Keratinocyte (primary cell): ENCODE results near the gene DOCK3.
"Not testable (repeated sequence)": the region's sequence is repeated elsewhere in the genome, so short reads cannot be mapped to it uniquely, and the experiment has no call there.

ENCODE experiments used
- EZH2 ChIP-seq: IDR thresholded peaks from one replicate; pipeline ENCODE4 v1.6.1; 2012; ENCODE audit warnings: inconsistent platforms, mild to moderate bottlenecking, low read length, moderate library complexity
- TF ChIP-seq, protein P1 (sequence below), 3 experiments: IDR thresholded peaks in 1 of 3; conservative IDR thresholded peaks in 1 of 3; optimal IDR thresholded peaks in 1 of 3; 2 replicates in 2 of 3; 3 replicates in 1 of 3; pipeline versions ENCODE3 to v1.5.1; 2011; ENCODE audit warnings: low read length in 3 of 3, mild to moderate bottlenecking in 3 of 3, moderate library complexity in 2 of 3, control low read depth in 1 of 3, inconsistent platforms in 1 of 3; ENCODE audit not compliant: insufficient read depth in 2 of 3; ENCODE audit errors: extremely low read depth in 1 of 3

- TF ChIP-seq, protein P1, sequence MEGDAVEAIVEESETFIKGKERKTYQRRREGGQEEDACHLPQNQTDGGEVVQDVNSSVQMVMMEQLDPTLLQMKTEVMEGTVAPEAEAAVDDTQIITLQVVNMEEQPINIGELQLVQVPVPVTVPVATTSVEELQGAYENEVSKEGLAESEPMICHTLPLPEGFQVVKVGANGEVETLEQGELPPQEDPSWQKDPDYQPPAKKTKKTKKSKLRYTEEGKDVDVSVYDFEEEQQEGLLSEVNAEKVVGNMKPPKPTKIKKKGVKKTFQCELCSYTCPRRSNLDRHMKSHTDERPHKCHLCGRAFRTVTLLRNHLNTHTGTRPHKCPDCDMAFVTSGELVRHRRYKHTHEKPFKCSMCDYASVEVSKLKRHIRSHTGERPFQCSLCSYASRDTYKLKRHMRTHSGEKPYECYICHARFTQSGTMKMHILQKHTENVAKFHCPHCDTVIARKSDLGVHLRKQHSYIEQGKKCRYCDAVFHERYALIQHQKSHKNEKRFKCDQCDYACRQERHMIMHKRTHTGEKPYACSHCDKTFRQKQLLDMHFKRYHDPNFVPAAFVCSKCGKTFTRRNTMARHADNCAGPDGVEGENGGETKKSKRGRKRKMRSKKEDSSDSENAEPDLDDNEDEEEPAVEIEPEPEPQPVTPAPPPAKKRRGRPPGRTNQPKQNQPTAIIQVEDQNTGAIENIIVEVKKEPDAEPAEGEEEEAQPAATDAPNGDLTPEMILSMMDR (optimal IDR thresholded peaks at IDR 0.05 in 1 of 3, IDR thresholded peaks at IDR 0.05 in 1 of 3, conservative IDR thresholded peaks at IDR 0.05 in 1 of 3; ENCODE audit: extremely low read depth in 1 of 3, insufficient read depth in 2 of 3, low read length in 3 of 3) = not testable (repeated sequence)
- TF ChIP-seq EZH2 = not testable (repeated sequence)
Measured at GRCh38 chr3:51307945-51308607, 633.3 kb downstream of the DOCK3 start.
